Endometrium (tissue), 2 donors: ENCODE data around the gene TTC8.
A peak's percentile ranks its signal among the peaks of the same experiment; 100 is the strongest.
"Not testable (repeated sequence)": the region's sequence is repeated elsewhere in the genome, so short reads cannot be mapped to it uniquely, and the experiment has no call there.

Experiments
- FAIRE-seq: peaks from 2 replicates; lab custom pipeline; 2012; peaks lifted over from hg19 to GRCh38; lab: Jason Lieb, UNC
- donor health status: control.
- donor health status: control.

The TTC8 gene

GRCh38 chr14:88824314-88825077 lies at the start of gene TTC8:
Gene TTC8, plus strand, starts transcription at chr14:88824651. Its CDS starts 57 bp downstream, at chr14:88824708.
- no peak for FAIRE-seq

DNA sequence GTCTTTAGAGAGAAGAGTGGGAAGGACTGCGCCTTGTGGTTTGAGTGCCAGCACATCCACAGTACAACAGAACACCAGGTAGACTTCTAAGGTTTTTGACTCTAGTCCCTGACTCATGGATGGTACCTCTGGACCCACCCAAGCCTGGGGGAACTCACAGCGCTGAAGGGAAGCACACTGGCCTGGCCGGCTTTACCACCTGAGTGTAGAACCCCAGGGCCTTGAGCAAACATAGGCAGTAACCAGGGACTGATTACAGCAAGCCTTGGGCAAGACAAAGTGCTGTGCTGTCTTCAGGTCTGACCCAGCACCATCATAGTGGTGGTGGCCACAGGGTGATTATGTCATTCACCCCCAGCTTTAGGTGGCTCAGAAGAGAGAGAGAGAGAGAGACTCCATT lies 48.9 kb upstream of the TTC8 start:
- FAIRE-seq, result no peak

DNA sequence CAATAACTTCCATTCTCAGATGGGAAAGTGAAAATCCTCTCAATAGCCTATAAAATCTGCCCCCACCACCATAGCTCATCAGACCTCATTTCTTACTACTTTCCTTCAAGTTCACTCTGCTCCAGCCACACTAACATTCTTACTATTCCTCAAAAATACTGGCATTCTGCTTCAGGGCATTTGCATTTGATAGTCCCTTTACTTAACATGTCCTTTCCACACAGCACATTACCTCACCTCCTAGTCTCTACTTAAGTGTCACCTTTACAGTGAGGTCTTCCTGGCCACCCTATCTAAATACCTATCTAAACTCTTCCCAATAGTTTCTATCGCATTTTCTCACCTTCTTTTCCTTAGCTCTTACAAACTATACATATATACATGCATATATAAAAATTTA lies 38.5 kb upstream of the TTC8 start:
- no peak for FAIRE-seq

GRCh38 chr14:88786715-88787114 lies 37.7 kb upstream of the TTC8 start:
- no peak for FAIRE-seq

DNA sequence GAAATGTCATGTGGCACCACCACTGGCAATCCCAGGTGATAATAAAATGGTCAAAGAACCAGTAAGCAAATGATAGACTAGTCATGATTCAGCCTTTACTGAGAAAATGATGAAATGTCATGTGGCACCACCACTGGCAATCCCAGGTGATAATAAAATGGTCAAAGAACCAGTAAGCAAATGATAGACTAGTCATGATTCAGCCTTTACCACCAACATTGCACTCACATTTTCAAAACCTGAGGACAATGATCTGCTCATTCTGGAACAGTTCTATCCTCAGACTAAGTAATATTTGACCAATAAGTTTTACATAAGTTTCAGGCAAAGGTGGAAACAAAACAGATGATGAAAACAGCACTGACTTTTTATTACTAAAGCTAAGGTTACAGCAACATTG lies 34.9 kb upstream of the TTC8 start:
- peak; percentile 21 for FAIRE-seq

DNA sequence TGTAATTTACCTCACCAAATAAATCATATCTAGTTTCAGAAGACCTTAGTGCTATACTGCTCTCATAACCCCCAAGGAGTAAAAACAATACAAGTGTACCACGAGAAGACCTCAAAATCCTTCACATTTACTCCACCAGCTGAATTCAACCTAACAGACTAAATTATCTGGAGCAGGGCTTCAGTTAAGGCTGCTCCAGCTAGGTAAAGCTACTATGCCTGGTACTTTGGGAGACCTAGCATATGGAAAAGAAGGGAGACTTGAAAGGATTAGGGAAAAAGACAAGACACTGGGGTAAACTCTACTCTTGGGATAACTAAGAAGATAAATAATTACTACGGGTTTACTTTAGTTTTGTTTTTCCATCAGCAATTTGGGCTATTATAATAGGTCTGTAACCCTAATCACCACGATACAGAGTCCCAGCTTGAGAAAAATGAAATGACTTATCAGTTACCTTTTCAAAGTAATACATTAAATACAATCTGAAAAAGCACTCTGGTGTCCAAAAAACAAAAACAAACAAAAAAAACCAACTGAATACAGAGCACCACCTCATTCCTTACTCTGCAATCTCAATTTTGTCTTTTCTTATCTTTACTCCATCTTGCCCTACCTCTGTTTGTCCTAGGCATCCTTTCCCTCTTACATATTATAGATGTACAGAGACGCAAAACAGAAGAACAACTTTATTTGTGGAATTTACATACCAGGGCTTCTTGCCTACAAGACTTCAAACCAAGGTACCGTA lies 33.8 kb upstream of the TTC8 start:
- no peak for FAIRE-seq

DNA sequence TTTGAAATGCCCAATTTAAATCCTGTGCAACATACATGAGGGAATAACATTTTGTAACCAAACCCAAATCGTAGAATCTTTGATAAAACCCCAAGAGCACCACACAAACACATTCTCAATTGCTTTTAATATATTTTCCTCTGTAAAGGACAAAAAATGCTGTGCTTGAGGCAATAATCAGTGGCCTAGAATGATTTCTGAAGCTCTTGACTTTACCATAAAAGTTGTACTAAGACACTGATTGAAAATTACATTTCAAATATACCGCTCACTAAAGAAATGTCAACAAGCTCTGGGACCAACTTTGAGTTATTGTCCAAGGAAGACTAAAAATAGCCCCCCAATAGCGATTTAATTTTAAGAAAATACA lies 33.2 kb upstream of the TTC8 start:
- FAIRE-seq, result no peak

GRCh38 chr14:88791629-88792472 lies 32.6 kb upstream of the TTC8 start:
- no peak for FAIRE-seq

GRCh38 chr14:88792473-88793258 lies 31.8 kb upstream of the TTC8 start, which contains the start of gene EML5:
Gene EML5, minus strand, starts transcription at chr14:88792953. Its CDS starts 450 bp downstream, at chr14:88792503.
- FAIRE-seq, result no peak

DNA sequence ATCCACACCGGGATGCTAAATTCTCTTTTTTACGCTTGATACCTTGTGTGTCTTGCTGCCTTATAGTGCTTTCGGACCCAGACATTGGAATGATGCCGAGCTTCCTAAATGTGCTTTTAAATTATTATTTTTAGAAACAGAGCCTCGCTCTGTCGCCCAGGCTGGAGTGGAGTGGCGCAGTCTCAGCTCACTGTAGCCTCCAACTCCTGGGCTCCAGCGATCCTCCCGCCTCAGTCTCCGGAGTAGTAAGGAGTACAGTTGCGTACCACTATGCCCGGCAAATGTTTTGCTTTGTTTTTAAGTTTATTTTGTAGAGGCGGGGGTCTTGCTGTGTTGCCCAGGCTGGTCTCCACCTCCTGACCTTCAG lies 31.2 kb upstream of the TTC8 start:
- no peak for FAIRE-seq

- no peak for FAIRE-seq
These were observed 26.3 kb upstream of the TTC8 start for GRCh38 chr14:88798156-88798555.

DNA sequence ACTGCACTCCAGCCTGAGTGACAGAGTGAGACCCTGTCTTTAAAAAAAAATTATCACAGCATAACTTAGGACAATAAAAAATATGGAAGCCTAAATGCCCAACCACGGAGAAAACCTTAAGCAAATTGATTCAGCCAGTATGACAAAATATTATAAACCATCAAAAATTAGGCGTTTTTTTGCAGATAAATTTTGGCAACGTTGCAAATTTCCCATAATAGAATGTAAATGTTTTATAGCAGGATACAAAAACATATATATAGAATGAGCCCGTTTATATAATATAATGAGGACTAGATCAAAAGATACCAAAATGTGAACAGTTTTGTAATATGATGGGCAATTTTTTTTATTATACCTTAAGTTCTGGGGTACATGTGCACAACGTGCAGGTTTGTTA lies 24.9 kb upstream of the TTC8 start:
- FAIRE-seq, result no peak

DNA sequence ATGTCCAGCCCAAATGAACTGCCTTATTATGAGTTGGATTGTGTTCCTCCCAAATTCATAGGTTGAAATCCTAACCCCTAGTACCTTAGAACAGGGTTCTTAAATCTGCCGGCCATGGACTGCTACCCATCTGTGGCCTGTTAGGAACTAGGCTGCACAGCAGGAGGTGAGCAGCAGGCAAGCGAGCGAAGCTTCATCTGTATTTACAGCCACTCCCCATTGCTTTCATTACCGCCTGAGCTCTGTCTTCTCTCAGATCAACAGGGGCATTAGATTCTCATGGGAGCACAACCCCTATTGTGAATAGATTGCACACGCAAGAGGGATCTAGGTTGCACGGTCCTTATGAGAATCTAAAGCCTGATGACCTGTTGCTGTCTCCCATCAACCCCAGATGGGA lies 21.9 kb upstream of the TTC8 start:
- FAIRE-seq, result no peak

GRCh38 chr14:88804035-88804434 lies 20.4 kb upstream of the TTC8 start:
- FAIRE-seq, result no peak

DNA sequence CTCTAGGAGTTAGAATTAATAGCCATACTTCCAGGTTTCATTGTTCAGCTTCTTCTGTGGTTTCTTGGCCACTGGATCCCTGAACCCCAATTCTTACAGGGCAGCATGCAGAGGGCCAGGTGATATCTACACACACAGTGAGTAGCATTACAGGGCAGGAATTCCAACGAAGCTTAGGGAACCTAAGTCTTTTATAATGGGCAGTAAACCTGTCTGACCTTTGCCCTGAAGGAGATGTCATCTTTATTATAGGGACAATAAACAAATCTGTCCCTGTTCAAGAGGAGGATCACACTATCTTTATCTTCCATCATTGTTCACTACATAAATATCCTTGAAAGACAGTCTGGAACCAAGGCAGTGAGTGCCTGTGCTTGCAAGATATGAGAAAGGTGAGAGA lies 20.0 kb upstream of the TTC8 start:
- FAIRE-seq, result no peak

- FAIRE-seq, result no peak
These were observed 16.1 kb upstream of the TTC8 start for GRCh38 chr14:88808359-88808758.

DNA sequence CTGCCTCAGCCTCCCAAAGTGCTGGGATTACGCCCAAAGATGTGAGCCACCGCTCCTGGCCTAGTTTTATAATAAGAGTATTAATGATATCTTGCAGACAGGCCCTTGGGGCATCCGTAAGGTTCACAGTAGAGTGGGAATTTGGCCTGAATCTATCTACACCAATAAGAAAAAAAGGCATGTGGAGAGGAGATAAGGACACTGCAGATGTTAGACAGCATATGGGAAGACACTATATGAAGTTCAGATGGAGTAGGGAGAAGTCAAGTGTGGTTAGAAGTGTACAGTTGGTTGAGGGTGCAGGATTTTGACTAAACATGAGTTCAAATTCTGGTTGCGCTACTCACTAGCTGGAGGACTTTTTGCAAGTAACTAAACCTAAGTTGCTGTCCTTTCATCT lies 8.5 kb upstream of the TTC8 start:
- no peak for FAIRE-seq

GRCh38 chr14:88818018-88818417 lies 6.4 kb upstream of the TTC8 start:
- FAIRE-seq, result no peak

DNA sequence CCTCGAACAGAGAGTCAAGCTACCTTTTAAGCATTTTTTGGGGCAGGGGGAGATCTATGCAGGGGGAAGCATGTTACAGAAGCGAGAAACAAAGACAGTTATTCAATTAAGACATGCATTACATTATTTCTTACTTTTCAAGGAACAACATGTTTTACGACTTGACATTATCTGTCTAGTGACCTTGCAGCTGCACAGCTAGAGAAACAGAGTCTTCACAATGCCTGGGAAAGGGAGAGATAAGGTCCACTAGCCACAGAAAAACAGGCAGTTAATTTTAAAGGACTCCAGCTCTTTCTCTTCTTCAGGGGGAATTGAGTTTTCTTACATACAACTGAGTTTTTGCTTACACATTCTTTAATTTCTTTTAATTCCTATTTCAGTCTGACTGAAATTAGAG lies 4.8 kb upstream of the TTC8 start:
- not testable (repeated sequence) for FAIRE-seq

DNA sequence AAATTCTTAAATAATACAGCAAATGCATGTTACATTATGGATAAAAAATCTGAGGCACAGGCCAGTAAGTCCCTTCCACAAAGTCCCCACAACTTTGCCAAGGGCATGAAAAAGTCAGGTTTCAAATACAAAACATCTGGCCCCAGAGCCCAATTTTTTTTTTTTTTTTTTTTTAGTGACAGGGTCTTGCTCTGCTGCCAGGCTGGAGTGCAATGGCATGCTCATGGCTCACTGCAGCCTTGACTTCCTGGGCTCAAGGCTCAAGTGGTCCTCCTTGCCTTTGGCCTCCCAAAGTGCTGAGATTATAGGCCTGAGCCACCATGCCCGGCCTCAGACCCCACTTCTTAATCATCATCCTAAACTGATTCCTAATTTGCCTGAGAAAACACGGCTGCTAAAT lies 3.1 kb upstream of the TTC8 start:
- no peak for FAIRE-seq

GRCh38 chr14:88821888-88822287 lies 2.6 kb upstream of the TTC8 start:
- FAIRE-seq, result no peak

DNA sequence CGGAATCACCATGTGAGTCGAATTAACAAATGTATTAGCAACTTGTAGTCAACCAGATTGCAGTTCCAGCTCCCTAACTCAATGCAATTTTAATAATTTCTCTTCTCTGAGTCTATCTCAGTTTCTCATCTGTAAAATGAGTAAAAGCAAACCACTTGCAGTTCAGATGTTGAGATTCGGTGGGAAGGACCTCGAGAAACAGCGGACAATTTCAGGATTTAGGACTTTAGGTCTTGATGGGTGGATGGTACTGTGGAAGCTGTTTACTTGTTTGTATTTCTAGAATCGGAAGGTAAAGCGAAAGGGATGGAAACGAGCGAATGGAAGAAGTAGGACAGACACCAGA lies 510 bp upstream of the TTC8 start:
- FAIRE-seq, result no peak
